Iris pigment epithelial cell (primary cell): Measurements from ENCODE around the gene LENEP.

Experiments used
- DNase-seq: peaks from one replicate; pipeline ENCODE4 v3.0.0-alpha.2; 2011; ENCODE audit warnings: low read depth

LENEP gene, protein sequence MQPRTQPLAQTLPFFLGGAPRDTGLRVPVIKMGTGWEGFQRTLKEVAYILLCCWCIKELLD

DNA sequence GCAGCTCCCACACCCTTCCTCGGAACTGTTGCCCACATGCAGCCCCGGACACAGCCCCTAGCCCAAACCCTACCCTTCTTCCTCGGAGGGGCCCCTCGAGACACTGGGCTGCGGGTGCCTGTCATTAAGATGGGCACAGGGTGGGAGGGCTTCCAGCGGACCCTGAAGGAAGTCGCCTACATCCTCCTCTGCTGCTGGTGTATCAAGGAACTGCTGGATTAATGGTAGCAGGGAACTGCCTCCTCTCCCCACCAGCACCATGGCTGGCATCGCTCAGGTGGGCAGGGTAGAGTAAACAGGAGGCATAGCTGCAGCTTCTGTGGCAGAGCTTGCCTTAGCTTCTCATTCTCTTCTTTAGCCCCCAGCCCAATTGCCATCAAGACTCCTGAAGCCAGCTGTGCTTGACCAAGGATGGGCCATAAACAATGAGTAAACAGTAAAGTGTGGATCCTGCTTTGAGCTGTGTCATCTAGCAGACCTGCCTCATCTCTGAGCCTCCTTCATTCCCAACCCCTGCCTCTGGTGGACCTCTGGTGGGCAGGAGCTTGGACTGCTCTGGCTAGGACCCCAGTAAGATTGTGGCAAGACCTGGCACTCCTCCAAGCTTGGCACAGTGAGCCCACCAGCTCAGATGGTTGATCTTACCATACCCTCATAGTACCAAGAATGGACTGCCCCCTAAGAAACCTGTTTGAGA lies at the start of gene LENEP:
LENEP (plus strand) TSS at position 15 of the 697 bp plus-strand sequence; CDS start at position 37, 22 bp downstream.
- no peak for DNase-seq

DNA sequence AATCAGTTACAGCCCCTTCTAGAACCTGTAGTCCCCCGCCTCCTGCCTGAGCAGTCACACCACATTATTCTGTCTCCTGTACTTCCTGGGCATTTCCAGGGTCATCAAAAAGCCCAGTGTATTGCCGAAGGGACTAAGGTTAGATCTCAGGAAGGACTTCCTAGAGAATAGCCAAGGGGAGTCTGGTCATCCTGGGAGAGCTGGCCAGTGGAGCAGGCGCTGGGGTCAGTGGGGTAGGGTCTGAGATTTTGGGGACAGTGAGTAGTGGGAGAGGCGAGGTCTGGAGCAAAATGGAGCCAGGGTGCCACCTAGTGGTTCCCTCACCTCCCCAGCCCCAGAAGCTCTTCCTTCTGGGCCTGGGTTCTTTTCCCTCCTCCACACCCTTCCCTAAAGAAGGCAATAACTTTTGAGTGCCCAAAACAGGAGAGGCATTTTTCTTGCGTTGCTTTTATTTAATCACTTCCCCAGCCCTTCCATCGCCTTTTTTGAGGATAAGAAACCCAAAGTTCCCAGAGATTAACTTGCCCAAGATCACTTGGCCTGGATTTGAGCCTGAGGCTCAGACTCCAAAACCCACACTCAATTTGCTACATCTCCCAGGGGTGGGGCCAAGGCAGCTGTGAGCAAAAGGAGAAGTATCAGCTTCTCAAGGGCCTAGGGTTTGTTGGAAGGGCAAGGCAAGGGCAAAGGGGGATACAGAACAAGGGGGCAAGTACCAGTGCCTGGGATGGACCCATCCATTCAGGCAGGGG lies 49.6 kb upstream of the LENEP start:
- DNase-seq: peak; percentile 21

DNA sequence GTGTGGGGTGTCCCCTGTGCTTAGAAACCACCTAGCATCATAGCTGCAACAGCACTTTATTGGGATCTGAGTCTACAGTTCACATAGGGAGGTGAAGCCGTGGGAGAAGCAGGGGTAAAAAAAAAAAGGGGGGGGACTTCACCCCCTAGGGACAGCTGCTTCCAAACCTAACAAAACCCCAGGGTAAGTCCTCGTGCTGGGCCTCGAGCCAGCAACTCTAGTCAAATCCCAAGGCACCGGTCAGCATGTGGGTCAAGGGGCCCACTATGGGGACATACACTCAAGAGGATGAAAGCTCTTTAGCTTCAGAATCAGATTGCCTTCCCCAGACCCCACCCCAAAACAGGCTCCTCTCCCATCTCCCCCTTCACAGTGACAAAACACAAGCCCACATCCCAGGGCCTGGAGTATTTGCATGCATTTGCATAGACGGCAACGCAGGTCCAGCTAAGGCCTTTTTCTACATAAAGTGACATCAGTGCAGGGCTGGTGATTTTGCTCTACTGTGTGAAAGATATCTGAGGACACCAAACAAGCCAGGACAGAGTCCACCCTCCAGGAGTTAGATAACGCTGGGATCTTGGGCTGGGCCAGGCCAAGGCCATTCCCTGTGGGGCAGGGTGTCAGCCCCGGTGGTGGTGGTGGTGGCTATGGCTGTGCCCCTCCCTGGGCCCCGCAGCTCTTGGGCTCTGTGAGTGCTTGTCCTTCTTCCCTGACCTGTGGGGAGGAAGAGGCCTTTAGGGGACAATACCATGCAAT lies 48.8 kb upstream of the LENEP start:
- no peak for DNase-seq

DNA sequence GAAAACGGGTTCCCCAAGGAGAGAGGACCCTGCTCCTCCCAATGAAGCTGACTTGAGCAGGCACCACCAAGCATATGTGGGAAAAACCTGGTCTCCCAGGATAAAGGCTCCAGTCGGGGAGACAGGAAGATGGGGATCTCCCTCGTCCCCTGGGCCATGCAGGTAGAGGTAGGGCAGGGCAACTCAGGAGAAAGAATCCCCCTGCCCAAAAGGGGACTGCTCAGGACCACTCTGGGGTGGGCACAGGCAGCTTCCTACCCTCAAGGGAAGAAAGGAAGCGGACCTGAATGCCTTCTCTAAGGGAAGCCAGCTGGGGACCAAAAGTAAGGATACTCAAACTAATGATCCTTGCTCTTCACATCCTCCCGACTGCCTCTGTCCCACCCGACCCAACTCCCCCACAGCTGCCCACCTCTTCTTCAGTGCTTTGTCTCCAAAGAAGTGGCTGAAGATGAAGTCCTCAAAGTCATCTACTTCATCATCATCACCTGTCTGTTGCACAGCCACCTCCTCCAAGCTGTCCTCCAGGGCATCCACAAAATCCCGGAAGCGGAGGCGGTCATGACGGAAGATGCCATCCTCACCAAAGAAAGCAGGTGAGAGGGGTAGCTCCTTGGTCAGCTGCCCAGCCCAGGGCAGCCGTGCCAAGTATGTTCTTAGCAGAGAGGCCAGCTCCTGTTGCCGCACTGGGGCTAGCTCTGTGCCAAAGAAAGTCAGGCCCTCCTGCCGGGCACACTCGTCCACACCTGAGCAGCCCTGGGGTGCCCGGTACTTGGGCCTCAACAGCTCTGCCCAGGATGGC lies 48.0 kb upstream of the LENEP start:
- no peak for DNase-seq

DNA sequence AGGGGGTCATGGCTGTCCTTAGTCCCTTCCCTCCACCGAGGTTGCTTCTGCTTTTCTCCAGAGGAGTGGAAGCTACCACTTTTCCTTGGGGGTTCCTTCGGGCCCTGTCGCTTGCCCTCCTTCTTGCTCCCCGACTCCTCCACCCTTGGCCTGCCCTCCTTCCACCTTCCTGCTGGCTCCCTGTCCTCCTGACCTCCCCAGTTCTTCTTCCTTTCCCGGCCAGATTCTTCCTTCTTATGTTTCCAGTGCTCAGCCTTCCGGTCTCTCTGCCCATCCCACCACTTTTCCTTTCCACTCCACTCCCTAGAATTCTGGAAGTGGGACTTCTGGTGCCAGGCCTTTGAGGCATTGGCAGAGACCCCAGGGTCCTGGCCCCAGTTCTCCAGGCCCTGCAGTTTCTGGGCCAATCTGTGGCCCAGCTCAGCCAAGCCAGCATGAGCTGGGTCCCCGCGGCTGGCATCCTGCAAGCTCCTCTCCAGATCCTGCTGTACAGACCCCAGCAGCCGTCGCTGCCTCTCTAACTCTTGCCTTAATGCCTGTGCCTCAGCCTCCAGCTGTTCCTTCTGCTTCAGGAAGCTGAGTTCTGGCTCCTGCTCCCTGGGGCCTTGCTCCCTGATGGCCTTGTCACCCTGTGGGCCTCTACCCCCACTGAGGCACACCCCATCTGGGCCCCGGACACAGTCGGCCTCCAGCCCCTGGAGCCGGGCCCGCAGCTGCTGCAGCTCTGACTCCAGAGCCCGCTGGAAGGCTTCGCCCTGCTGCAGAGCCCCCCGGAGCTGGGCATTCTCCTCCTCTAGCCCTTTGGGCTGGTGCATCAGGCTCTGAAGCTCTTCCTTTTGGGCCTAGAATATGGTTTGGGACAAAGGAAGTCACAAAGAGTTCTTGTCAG lies 47.2 kb upstream of the LENEP start:
- no peak for DNase-seq

DNA sequence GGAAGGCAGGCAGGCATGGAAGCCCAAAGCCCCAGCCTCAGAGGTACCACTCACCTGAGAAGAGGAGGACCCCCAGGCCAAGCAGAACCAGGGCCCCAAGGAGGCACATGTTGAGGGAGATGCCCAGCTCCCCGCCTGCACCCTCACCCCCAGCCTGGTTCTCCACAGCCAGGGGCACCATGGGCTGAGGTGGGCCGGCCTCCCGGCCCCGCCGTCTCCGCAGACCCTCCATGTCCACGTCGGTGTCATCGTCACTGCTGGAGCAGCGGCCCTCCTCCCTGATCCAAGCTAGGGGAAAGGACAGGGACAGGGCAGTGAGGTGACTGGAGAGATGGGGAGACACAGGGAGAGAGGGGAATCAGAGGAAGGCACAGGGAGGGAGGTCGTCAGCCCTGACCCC lies 45.3 kb upstream of the LENEP start:
- DNase-seq: no peak

DNA sequence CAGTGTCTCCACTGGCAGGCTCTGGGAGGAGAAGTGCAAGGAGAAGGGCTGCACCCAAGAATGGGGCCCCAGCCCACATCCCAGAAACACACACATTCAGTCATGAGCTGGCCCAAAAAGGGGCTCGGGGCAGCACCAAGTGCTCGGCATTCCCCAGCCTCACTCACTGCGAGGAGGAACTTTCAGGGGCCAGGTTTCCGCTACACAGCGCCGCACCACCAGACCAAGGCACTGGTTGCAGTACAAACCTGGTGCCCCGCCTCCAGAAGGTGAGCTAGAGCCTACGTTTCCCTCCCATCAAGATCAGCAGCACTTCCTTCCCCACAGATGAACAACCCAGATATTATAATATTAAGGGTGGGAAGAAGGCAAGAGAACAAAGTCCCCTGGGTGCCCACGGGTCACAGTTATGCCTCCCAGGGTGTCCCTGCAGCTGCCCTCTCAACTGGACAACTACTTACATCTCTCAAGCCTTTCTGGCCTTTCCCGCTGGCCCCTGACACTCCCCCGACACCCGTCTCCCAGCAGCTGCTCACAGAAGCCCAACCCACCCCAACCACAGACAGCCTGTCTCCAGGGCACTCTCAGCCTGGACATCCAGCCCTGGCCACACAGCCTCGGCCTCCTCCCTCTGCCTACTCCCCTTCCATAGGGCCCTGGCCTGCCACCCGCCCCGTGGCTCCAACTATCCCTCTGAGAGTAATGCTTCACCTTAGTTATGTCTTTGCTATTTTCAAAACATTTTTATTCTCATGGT lies 41.3 kb upstream of the LENEP start:
- no peak for DNase-seq

DNA sequence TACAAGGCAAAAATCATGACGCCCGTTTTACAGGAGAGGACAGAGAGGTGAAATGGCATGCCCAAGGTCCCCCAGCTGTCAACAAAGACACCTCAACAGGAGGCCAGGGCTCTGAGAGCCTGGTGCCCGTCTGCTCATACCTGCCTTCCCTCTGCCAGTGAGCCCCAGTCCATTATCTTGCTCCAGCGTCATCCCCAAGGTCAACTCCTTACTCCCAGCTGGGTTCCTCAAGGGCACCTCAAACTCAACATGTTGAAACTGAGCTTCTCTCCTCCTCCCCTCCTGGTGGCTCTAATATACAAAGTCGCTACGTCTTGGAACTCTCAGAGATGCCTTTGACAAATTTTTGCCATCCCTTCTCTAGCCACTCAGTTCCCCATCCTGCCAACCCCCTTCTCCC lies 40.7 kb upstream of the LENEP start:
- DNase-seq: no peak

DNA sequence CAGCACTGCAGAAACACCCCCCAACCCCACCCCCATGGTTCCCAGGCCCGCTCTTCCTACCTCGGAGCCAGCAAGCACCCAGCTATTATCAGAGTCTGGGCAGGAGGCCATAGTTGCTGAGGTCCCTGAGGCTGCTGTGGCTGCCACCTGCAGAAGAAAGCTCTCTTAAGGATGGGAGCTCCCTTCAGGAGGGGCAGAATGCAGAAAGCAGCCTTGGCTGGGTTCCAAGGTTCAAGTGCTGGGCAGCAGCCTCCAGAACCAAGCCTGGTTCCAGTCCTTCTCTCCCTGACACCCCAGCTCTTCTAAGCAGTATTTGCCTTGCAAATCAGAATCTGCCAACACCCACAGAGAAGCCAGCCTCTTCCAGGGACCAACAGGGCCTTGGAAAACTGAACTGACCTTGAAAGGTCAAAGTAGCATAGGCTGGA lies 39.8 kb upstream of the LENEP start:
- DNase-seq: no peak

DNA sequence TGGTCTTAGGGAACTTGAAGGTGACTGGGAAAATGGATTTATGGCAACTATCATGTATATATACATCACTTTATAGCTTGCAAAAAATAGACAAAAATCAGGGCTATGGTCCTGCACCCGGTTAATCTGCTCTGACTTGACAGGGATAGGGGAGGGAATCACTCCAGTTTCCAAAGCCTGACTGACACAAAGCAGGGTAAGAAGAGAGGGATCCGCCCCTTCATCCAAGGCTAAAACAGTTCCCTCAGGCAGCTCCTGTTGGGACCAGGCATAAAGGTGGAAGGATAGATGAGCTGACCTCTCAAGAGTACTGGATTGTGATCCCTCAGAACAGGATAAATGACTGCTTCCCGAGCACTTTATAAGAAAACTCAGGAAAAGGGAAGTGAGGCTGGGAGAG lies 38.8 kb upstream of the LENEP start:
- no peak for DNase-seq

DNA sequence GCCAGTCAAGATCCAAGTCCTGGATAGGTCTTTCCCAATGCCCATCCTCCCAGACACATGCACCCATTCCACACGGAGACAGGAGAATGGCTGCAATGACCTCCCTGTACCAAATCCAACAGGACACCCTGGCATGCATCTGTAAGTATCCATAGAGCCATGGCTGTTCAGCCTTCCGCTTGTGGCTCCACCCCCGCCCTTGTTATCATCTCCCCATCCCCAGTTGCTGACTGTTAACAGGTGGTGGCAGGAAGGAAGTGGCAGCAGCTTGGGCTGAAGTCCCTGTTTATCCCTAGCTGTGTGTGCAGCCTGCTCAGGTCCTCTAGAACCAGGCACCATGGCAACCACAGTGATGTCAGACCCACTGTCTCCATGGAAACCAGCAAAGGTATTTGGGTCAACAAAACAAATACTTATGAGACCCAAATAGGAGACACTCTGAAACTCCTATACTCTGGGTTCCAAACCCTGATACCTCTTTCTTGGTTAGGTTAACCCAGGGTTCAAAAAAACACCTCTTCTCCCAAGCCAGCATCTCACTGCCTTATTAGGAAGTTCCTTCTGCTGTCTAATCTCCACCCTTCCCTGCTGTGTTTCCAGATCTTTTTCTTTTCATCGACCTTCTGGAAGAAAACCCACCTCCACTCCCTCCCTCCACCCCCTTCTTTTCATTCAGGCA lies 38.2 kb upstream of the LENEP start:
- DNase-seq: peak; percentile 89

DNA sequence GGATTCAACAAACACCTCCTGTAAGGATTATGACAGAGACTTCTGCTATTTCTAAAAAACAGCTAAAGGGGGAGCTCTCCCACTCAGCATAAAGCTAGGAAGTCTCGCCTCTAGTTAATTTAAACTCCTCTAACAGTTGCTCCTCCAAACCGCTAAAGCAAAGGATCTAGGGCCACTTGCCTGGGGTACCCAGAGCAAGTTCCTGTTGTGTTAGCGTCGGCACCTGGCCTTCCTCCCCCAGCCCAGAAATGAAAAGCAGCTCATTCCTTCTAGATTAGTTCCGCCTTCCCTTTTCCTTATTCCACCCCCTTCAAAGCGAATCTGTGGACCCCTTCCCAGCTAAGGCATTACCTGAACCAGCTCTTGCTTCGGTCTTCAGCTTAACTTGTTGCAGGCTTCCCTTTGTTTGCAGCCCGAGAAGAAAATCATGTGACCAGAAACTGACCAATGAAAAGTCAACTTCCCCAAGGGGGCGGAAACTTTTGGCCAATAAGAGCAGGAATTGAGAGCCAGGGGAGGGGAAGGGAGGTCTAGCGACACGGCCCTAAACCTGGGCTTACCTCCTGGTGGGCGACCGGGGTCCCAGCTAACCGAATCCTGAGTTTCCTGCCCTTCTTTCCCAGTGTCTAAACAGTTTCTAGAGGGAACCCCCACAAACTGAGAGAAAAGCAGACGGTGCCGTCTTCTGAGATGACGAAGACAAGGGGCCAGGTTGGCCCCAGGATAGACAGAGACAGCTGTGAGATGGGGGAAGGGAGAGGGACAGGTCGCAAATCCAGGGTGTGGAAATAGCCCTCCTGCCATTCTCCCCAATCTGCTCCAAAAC lies 37.5 kb upstream of the LENEP start, which contains the start of gene PBXIP1:
PBXIP1 (minus strand) TSS at position 382 of the 826 bp plus-strand sequence. CDS start 2,378 bp downstream, outside the sequence.
- peak; percentile 87 for DNase-seq

DNA sequence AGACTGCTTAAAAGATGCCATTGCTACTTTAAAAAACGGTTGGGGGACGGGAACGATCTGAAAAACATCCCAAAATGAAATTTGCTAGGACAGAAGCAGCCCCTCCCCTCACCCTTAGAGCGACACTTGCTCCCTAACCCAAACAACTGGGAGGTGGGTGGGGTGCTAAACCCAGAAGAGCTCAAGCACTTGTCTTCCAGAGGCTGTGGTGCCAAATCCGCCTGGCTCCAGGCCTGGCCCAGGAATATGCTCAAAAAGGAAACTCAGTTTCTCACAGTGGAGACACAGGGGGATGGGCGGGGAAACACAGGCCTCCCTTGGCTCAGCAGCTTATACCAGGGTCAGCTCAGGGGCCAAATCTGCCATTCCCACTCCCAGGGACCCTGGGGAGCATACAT lies 36.8 kb upstream of the LENEP start:
- peak; percentile 18 for DNase-seq

DNA sequence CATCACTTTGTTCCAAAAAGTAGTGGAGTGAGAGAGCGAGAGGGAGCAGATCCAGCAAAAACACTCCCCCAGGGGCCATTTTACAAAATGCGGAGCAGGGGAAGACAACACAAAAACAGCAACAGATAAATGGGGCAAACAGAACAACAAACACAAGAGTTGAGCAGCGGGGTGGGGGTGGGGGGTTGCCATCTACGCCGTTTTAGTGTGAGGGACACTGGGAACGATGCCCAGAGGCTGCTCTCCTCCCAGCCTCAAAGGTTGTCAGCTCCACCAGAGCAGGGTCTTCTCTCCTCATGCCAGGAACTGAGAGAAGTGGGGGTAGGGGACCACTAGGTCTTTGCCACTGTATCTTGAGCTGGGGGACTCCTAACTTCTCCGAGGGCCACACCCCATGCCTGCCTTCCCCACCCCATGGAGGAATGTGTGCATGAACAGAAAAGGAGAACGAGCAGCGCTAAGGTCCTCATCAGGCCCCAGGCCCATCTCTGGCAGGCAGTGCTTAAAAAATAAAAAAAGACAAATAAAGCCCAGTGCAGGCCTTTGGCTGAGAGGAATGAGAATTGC lies 36.2 kb upstream of the LENEP start:
- no peak for DNase-seq

DNA sequence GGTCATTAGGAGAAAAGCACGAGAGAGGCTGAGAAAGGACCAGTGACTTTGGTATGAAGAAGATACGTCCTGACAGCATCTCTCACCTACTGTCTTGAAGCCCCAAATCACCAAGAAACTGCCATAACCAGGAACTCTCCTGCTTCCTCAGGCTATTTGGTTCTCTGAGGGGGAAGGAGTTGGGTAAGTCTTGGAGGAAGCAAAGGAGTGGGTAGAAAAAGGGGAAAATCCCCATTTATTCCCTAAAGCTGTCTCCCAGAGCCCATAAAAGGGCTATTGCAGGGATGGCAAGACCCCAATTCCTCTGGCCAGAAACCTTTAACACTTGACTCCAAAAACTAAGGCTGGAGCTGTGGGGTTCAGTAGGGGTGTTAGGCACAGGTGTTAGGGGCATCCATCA lies 35.4 kb upstream of the LENEP start:
- no peak for DNase-seq

DNA sequence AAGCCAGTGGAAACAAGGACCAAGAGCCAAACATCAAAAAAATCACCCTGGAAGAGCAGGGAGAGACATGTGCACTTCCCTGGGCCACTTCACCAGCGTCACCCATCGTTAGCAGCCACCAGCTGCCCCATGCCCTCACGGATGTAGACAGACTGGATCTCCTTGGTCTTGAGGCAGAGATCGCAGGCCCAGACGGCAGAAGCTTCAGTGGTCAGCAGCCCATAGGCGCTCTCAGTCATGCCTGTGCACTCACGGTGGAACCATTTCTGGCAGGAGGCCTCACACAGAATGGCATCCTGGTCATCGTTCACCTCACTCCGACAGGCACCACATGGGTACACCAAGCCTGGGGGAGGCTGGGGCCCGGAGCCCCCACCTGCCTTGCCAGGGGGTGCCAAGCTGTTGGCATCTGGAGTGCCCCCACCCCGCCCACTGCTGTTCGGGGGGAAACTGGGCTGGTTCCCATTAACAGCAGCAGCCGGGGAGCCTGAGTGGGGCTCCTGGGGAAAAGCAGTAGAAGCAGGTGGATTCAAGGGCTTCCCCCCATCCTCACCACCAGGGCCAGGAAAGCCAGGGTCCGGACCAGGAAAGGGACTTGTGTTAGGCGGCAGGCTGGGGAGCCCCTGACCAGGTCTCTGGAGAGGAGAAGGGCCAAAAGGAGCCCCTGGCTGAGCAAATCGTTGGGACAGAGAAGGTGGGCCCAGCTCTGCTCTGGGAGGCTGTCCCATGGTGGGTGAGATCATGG lies 34.5 kb upstream of the LENEP start:
- no peak for DNase-seq

DNA sequence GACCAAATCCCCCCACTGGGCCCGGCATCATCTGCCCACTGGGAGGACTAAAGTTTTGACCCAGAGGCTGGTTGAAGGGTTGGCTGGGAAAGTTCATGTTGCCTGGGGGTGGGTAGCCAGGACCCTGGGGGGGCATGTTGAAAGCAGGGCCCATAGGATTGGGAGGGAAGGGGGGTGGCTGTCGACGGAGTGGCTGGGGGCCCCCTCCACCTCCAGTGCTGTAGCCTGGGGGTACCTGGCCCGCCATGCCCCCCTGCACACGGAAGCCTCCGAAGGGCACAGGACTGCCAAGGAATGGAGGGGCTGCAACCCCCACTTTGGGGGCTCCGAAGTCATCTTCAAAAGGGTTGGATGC lies 34.0 kb upstream of the LENEP start:
- DNase-seq: no peak
